Suprapubic skin (tissue), 4 donors: ENCODE data around the gene LSM14A.

ENCODE experiments used
- EP300 ChIP-seq: sonication (generic); formaldehyde crosslinking; IDR thresholded peaks from one replicate; pipeline ENCODE4 v1.6.1; 2017; ENCODE audit warnings: antibody characterized with exemption
- POLR2AphosphoS5 ChIP-seq, 3 donors: sonication (generic); formaldehyde crosslinking; IDR thresholded peaks; one replicate each; pipeline ENCODE4 v1.6.1; 2017; ENCODE audit warnings: antibody characterized with exemption in 3 of 3
- TF ChIP-seq, protein P1 (sequence below), 2 donors: fragments of 200-600 bp in 1 of 2; fragments of 450-650 bp in 1 of 2; sonication (generic) in 1 of 2; IDR thresholded peaks; one replicate each; pipeline ENCODE4 v1.5.1; 2016 to 2019; ENCODE audit warnings: antibody characterized with exemption in 2 of 2, mild to moderate bottlenecking in 1 of 2, moderate library complexity in 1 of 2

DNA sequence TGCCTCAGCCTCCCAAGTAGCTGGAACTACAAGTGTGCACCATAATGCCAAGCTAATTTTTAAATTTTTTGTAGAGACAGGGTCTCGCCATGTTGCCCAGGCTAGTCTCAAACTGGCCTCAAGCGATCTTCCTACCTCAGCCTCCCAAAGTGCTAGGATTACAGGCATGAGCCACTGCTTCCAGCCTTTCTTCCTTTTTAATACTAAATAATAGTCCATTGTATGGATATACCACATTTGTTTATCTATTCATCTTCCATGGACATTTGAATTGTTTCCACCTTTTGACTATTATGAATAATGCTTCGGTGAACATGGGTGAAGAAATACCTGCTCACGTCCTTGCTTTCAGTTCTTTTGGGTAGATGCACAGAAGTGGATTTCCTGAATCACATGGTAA, 106.5 kb downstream of the LSM14A start:
- TF ChIP-seq, protein P1, sequence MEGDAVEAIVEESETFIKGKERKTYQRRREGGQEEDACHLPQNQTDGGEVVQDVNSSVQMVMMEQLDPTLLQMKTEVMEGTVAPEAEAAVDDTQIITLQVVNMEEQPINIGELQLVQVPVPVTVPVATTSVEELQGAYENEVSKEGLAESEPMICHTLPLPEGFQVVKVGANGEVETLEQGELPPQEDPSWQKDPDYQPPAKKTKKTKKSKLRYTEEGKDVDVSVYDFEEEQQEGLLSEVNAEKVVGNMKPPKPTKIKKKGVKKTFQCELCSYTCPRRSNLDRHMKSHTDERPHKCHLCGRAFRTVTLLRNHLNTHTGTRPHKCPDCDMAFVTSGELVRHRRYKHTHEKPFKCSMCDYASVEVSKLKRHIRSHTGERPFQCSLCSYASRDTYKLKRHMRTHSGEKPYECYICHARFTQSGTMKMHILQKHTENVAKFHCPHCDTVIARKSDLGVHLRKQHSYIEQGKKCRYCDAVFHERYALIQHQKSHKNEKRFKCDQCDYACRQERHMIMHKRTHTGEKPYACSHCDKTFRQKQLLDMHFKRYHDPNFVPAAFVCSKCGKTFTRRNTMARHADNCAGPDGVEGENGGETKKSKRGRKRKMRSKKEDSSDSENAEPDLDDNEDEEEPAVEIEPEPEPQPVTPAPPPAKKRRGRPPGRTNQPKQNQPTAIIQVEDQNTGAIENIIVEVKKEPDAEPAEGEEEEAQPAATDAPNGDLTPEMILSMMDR (IDR thresholded peaks at IDR 0.05), result no peak
- TF ChIP-seq POLR2AphosphoS5 (IDR thresholded peaks at IDR 0.05) (no peak), EP300 (no peak)
